GM03348 (cell line): ENCODE results near the gene SMARCA4.
"Not testable (repeated sequence)": the region's sequence is repeated elsewhere in the genome, so short reads cannot be mapped to it uniquely, and the experiment has no call there.

Source experiments
- DNase-seq: peaks from one replicate; pipeline ENCODE4 v3.0.0; 2012; ENCODE audit warnings: low spot score

The SMARCA4 gene

DNA sequence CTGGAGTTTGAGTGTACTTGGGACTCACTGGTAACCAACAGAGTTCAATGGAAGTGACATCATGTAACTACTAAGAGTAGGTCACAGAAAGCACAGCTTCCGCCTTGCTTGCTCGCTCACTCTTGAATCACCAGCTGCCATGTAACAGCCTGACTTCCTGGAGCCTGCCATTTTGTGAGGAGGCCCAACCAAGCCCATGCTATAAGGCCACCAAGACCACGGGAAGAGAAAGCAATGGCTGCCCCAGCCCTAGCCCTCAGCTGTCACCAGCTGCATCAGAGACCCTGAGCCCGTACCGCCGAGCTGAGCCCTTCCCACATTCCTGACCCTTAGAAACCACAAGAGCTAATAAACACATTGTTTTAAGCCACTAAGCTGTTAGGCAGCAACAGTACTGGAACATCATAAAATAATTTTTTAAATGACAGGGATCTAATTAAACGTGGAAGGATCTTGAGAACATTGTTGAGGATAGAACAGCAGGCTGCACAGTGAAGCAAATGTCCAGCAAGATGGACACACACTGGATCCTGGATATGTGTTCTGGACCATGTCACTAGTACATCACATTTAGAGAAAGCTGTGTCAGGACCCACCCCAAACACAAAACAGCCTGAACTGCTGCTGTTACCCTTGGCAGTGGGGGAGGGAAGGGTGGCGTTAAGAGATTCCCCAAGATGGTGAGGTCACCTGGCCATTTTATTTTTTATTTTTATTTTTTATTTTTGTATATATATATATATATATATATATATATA is 106.7 kb downstream of the SMARCA4 start:
- DNase-seq: no peak

DNA sequence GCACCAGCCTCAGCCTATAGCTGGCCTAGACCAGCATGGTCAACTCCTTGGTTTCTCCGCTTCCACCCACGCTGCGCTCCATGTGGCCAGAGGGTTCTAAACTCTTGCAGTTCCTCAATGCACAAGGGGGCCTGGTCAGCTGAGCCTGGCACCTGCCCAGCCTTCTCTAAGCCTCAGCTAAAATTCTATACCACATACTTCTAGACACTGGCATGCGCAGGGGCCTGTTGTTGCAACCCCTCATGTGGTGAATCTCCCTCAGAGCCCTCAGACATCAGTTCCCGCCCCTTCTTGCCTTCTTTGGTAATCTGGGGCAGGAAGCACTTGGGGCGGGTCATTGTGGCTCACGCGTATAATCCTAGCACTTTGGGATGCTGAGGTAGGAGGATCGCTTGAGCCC is 108.7 kb downstream of the SMARCA4 start:
- DNase-seq: no peak

DNA sequence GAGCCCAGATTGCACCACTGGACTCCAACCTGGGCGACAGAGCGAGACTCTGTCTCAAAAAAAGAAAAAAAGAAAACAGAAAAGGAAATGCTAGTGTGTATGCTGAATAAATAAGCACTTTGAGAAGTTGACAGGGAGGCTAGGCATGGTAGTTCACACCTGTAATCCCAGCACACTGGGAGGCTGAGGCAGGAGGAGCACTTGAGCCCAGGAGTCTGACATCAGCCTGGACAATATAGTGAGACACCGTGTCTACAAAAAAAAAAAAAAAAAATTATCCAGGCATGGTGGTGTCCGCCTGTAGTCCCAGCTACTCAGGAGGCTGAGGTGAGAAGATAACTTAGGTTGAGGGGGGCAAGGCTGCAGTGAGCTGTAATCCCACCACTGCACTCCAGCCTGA is 109.3 kb downstream of the SMARCA4 start:
- DNase-seq: no peak

DNA sequence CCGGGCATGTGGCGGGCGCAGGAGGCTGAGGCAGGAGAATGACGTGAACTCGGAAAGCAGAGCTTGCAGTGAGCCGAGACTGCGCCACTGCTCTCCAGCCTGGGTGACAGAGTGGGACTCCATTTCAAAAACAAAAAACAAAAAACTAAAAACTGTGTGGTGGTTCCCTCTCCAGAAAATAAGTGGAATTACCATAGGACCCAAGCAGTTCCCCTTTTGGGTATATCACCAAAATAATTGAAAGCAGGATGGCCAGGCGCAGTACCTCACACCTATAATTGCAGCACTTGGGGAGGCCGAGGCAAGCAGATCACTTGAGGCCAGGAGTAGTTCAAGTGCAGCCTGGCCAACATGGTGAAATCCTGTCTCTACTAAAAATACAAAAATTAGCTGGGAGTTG is 112.7 kb downstream of the SMARCA4 start:
- no peak for DNase-seq

DNA sequence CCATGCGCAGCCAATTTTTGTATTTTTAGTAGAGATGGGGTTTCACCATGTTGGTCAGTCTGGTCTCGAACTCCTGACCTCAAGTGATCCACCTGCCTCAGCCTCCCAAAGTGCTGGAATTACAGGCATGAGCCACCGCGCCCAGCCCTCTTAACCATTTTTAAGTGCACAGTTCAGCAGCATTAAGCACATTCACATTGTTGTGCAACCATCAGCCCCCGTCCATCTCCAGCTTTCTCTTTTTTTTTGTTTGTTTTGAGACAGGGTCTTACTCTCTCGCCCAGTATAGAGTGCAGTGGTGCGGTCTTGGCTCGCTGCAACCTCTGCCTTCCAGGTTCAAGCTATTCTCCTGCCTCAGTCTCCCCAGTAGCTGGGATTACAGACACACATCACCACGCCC is 116.0 kb downstream of the SMARCA4 start:
- not testable (repeated sequence) for DNase-seq

DNA sequence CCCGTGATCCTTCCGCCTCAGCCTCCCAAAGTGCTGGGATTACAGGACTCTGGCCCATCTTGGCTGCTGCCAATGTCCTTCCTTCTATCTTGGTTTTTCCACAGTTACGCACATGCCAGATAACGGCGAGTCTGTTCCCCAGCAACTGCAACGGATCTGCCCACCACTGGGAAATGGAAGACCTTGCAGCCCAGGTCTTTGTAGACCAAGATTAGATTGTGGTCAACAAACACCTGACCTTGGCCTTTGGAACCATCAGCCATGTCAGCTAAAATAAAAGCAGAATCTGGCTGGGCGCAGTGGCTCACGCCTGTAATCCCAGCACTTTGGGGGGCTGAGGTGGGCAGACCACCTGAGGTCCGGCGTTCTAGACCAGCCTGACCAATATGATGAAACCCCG is 118.1 kb downstream of the SMARCA4 start:
- DNase-seq: no peak

DNA sequence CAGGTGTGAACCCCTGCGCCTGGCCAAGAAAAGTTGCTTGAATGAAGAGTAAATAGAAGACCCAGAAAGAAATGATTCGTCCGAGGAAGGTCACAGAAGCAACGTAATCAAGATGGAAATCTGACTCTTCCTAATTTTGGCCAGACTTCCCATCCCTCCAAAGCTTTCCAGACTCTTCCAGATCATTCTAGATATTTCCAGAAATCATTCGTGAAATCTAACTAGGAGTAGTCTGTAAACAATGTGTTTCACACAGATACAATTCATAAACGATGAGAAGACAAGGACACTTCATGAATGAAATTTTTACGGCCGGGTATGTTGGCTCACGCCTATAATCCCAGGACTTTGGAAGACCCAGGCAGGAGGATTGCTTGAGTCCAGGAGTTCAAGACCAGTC is 119.2 kb downstream of the SMARCA4 start:
- DNase-seq: no peak

DNA sequence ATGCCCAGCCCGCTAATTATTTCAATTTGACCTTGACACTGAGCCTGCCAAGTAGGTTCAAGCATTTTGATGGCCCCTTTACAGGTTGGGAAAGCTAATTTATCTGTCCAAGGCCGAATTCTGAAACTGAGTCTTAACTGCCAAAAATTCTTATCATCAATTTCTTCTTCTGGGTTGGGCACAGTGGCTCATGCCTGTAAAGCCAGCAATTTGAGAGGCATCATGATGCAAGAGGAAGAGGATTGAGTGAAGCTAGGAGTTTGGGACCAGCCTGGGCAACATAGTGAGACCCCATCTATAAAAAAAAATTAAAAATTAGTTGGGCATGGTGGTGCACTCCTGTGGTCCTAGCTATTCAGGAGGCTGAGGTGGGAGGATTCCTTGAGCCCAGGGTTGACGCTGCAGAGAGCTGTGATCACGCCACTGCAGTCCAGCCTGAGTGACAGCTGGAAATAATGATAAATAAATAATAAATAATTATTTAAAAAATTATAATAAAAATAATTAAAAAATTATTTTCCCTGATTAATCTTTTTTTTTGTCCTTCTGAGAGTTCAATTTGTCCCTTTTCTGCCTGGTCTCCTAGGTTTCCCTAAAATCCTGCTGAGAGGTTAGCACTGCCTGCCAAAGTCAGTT is 127.2 kb downstream of the SMARCA4 start:
- no peak for DNase-seq

DNA sequence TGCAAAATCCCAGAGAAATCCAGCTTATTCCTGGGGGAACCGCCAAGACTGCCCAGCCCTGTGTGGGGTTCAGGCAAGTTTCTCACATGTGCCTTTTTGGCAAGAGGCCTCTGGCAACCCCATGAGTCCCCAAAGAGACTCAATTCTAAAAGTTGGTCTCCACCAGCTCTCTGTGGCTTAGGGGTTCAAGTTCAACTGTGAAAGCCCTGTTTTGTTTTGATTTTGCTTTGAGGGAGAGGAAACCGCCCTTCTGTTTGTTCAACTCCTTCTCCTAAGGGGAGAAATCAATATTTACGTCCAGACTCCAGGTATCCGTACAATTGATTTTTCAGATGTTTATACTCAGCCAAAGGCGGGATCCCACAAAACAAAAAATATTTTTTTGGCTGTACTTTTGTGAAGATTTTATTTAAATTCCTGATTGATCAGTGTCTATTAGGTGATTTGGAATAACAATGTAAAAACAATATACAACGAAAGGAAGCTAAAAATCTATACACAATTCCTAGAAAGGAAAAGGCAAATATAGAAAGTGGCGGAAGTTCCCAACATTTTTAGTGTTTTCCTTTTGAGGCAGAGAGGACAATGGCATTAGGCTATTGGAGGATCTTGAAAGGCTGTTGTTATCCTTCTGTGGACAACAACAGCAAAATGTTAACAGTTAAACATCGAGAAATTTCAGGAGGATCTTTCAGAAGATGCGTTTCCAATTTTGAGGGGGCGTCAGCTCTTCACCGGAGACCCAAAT is 127.8 kb downstream of the SMARCA4 start:
- DNase-seq: no peak

DNA sequence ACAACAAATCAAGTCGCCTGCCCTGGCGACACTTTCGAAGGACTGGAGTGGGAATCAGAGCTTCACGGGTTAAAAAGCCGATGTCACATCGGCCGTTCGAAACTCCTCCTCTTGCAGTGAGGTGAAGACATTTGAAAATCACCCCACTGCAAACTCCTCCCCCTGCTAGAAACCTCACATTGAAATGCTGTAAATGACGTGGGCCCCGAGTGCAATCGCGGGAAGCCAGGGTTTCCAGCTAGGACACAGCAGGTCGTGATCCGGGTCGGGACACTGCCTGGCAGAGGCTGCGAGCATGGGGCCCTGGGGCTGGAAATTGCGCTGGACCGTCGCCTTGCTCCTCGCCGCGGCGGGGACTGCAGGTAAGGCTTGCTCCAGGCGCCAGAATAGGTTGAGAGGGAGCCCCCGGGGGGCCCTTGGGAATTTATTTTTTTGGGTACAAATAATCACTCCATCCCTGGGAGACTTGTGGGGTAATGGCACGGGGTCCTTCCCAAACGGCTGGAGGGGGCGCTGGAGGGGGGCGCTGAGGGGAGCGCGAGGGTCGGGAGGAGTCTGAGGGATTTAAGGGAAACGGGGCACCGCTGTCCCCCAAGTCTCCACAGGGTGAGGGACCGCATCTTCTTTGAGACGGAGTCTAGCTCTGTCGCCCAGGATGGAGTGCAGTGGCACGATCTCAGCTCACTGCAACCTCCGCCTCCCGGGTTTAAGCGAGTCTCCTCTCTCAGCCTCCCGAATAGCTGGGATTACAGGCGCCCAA is 128.6 kb downstream of the SMARCA4 start, which contains the start of gene LDLR:
LDLR (plus strand) TSS at position 210 of the 760 bp plus-strand sequence; CDS start at position 296, 86 bp downstream.
- peak; percentile 85 for DNase-seq

DNA sequence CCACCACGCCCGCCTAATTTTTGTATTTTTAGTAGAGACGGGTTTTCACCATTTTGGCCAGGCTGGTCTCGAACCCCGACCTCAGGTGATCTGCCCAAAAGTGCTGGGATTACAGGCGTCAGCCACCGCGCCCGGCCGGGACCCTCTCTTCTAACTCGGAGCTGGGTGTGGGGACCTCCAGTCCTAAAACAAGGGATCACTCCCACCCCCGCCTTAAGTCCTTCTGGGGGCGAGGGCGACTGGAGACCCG is 129.1 kb downstream of the SMARCA4 start:
- not testable (repeated sequence) for DNase-seq

DNA sequence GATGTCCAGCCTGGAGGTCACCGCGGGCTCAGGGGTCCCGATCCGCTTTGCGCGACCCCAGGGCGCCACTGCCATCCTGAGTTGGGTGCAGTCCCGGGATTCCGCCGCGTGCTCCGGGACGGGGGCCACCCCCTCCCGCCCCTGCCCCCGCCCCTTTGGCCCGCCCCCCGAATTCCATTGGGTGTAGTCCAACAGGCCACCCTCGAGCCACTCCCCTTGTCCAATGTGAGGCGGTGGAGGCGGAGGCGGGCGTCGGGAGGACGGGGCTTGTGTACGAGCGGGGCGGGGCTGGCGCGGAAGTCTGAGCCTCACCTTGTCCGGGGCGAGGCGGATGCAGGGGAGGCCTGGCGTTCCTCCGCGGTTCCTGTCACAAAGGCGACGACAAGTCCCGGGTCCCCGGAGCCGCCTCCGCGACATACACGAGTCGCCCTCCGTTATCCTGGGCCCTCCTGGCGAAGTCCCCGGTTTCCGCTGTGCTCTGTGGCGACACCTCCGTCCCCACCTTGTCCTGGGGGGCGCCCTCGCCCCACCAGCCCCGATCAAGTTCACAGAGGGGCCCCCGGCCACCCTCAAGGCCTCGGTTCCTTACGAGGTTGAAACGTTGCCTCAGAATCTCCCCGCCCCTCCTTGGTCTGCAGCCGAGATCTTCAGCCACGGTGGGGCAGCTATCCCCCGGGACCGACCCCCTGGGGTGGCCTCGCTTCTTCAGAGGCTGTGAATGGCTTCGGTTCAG is 129.6 kb downstream of the SMARCA4 start:
- peak; percentile 98 for DNase-seq

DNA sequence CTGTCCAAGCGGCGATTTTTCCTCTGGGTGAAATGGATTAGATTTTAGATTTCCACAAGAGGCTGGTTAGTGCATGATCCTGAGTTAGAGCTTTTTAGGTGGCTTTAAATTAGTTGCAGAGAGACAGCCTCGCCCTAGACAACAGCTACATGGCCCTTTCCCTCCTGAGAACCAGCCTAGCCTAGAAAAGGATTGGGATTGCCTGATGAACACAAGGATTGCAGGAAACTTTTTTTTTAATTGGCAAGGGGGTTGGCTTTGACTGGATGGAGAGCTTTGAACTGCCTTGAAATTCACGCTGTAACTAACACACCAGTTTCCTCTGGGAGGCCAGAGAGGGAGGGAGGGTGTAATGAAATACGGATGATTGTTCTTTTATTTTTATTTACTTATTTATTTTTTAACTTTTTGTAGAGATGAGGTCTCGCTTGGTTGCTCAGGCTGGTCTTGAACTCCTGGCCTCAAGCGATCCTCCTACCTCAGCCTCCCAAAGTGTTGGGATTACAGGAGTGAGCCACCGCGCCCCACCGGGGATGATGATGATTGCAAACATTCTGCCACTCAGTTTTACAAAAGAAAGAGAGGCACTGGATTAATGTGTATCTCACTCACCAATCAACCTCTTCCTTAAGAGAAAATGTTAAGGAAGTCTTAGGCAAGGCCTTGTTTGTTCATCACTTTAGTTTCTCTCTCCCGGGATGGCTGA is 130.3 kb downstream of the SMARCA4 start:
- no peak for DNase-seq

DNA sequence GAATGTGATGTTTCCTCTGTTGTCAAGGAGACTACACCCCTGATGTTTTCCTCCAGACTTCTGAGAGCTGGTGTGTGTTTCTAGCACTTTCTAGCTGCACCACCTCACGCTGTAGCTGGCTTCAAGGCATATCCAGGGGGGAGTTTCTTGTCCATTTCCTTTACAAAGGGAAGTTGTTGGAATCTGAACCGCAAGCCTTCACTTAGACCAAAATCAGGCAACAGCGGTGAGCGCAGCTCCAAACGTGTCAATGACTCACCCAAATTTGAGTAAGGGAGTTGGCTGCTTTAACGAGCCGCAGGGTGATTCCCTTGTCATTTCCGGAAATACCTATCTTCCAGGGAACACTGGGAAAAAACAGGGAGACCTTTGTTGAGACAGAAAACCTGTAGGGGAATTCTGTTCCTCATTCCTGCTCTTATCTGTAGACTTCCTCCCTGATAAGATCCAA is 130.9 kb downstream of the SMARCA4 start:
- DNase-seq: peak; percentile 72

DNA sequence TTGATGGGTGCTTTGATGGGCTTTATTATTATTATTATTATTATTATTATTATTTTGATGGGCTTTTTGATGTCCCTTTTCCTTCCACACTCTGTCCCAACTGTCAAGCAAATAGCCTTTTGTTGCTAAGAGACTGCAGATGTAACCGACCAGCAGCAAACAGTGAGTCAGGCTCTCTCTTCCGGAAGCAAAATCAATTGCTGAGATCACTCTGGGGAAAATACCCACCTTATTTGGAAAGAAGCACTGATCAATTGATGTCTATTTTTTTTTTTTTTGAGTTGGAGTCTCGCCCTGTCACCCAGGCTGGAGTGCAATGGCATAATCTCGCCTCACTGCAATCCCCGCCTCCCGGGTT is 131.3 kb downstream of the SMARCA4 start:
- peak; percentile 58 for DNase-seq

DNA sequence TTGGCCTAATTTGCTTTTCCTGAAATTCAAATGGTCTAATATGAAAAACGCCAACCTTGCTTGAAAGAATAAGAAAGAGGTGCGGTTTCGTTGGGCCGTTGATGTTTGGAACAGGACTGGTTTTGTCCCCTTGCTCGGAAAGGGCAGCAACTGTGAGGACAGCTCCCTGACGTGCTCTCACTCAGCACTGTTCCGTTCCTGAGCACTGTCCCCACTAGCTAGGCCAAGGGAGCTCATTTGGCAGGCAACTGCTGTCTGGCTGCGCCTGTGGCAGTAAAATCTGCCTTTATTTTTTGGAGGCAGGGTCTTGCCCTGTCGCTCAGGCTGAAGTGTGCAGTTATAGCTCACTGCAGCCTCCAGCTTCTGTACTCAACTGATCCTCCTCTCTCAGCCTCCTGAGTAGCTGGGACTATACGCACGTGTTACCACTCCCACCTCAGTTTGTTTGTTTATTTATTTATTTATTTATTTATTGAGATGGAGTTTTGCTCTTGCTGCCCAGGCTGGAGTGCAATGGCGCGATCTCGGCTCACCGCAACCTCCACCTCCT is 132.9 kb downstream of the SMARCA4 start:
- no peak for DNase-seq

DNA sequence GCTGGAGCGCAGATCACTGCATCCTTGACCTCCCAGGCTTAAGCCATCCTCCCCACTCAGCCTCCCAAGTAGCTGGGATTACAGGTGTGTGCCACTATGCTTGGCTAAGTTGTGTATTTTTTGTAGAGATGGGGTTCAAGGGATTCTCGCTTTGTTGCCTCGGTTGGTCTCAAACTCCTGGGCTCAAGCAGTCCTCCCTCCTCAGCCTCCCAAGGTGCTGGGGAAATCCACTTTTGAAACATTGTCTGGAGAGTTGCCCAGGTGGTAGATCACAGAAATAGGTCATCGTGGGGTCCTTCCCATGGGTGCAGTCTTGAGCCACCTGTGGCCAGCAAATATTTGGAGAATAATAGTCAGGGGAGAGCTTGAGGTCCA is 133.7 kb downstream of the SMARCA4 start:
- DNase-seq: no peak

DNA sequence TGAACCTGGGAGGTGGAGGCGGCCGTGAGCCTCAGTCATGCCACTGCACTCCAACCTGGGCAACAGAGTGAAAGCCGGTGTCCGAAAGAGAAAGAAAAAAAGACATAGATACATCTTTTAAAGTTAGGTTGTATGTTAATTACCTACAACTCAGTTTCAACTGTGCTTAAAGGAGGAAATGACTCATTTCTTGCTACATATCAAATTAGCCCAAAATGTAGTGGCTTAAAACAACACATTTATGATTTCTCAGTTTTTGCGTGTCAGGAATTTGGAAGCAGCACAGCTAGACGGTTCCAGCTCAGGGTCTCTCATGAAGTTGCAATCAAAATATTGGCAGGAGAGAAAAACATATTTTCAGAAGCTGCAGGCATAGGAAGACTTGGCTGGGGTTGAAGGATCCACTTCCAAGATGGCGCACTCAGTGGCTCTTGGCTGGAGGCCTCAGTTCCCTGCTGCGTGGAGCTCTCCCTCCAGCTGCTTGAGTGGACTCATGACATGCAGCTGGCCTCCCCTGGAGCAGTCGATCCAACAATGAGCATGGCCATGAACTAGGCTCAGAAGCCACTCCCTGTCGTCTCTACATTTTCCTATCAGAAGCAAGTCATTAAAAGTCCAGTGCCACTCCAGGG is 135.5 kb downstream of the SMARCA4 start:
- DNase-seq: peak; percentile 50

DNA sequence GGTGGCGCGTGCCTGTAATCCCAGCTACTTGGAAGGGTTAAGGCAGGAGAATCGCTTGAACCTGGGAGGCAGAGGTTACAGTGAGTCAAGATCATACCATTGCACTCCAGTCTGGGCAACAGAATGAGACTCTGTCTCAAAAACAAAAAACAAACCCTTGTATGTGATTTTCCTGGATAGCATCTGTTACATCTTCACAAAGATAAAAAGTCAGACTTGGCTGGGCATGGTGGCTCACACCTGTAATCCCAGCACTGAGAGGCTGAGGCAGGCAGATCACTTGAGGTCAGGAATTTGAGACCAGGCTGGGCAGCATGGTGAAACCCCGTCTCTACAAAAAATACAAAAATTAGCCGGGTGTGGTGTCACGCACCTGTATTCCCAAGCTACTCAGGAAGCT is 136.5 kb downstream of the SMARCA4 start:
- not testable (repeated sequence) for DNase-seq

DNA sequence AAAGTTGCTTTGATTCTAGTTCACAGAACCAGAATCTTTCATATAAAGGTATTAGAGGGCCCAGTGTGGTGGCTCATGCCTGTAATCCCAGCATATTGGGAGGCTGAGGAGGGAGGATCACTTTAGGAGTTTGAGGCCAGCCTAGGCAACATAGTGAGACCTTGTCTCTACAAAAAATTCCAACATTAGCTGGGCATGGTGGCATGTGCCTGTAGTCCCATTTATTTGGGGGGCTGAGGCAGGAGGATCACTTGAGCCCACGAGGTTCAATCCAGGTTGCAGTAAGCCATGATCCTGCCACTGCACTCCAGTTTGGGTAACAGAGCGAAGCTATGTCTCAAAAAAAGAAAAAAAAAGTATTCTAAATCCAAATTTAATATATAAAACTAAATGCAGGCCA is 137.5 kb downstream of the SMARCA4 start:
- no peak for DNase-seq
